Measurements from ENCODE around the gene SSC4D.

DNA sequence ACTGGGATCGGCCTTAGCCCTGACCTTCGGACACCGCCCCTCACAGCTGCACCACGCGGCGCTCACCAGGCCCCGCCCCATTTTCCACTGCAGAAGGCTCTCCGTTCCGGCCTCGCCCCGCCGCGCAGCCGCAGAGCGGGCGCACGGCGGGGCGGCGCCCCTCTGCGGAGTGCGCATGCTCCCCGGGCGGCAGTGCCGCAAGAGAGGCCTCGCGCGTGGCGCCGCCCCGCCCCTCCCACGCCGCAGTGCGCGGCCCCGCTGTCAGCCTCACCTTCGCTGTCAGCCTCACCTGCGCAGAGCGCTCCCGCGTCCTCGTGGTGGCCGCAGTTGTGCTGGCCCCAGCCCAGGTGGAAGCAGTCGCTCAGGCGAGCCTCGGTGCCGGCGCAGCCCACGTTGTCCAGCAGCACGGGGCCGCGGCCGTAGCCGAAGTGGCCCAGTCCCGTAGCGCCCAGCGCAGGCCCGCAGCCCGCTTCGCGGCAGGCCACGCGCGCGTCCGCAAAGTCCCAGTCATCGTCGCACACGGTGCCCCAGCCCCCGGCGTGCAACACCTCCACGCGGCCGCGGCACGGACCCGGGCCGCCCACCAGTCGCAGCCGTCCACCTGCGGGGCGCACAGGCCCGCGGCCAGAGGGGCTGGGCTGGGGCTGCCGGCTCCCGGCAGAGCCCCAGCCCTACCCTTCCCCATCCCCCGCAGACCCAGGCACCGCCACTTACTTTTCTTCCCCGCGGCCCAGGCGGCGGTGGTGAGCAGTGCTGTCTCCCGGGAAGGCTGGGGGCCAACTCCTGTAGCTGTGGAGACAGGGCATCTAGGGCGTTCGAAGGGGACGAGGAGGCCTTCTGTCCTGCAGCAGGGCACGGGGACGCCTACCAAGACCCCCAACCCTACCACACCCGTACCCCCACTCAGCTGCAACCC is 16.1 kb downstream of the SSC4D start:
- no peak for TF ChIP-seq SIN3A (IDR thresholded peaks at IDR 0.05; ENCODE audit: borderline replicate concordance, insufficient read depth, low read length)
- no peak; a peak in 1 of 4 replicates for TF ChIP-seq REST (IDR thresholded peaks at IDR 0.05; ENCODE audit: insufficient read depth in 1 of 2, low read depth in 2 of 2, low read length in 2 of 2)
- TF ChIP-seq POLR2AphosphoS5 (IDR thresholded peaks at IDR 0.05; ENCODE audit: low read depth, low read length) = peak; percentile 76; the same call in 1 of the 2 replicates
- no peak for TF ChIP-seq TAF1 (IDR thresholded peaks at IDR 0.05; ENCODE audit: borderline replicate concordance, insufficient read depth, low read length)
